ENCODE data around the gene GALNT5.

The GALNT5 gene

GRCh38 chr2:157236404-157236803, 21.1 kb upstream of the GALNT5 start:
- no peaks in the 10 kb centered on the region for H3K36me3 ChIP-seq (ENCODE audit: low read length)
- no peak for TF ChIP-seq EZH2phosphoT487 (conservative IDR thresholded peaks at IDR 0.05; ENCODE audit: low read length)
- TF ChIP-seq CTCF (IDR thresholded peaks at IDR 0.05; ENCODE audit: insufficient read depth, low read length, poor library complexity, severe bottlenecking) = no peak
- H3K9ac ChIP-seq (ENCODE audit: low read length) = no peak overlapping the region
- no peak overlapping the region for H2AFZ ChIP-seq (ENCODE audit: low read depth, low read length, severe bottlenecking)
- no peaks in the 10 kb centered on the region for H3K9me3 ChIP-seq (ENCODE audit: insufficient read depth, low read length)
- no peak overlapping the region for H3K4me3 ChIP-seq (ENCODE audit: insufficient read depth, low read length, poor library complexity, severe bottlenecking)
- no peak overlapping the region for H3K4me2 ChIP-seq (ENCODE audit: low read depth, low read length, poor library complexity, severe bottlenecking)
- no peaks in the 10 kb centered on the region for H4K20me1 ChIP-seq (ENCODE audit: low read depth, low read length)
- no peaks in the 10 kb centered on the region; the same call in 1 of the 2 replicates for H3K9me2 ChIP-seq (replicated peaks; ENCODE audit: insufficient read depth, low read length)
- no peaks in the 10 kb centered on the region for H3K27me3 ChIP-seq (ENCODE audit: low read length)
- no peak overlapping the region for H3K27ac ChIP-seq (ENCODE audit: low read depth, low read length)
- no peaks in the 10 kb centered on the region for H3K79me2 ChIP-seq (ENCODE audit: insufficient read depth, low read length)
- H3F3A ChIP-seq (ENCODE audit: insufficient read depth) = no peaks in the 10 kb centered on the region

DNA sequence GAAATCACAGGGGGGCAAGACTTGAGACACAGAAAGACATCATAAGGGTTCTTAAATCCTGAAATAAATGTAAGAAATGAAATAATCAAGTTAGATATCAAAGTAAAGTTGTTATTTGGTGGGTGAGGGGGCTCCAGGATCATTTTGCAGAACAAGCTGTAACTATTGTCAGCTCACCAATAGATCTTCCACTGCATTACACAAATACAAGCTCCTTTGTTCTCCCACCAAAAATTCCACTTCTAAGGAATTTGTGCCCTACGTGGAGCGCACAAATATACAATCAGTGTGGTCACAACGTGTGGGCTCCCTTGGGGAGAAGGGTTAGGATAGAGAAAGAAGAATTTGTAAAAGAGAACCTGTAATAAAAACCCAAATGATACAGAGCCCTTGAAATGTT, 19.2 kb upstream of the GALNT5 start:
- H3K9ac ChIP-seq (ENCODE audit: low read length) = no peak overlapping the region
- no peak overlapping the region for H2AFZ ChIP-seq (ENCODE audit: low read depth, low read length, severe bottlenecking)
- TF ChIP-seq CTCF (IDR thresholded peaks at IDR 0.05; ENCODE audit: insufficient read depth, low read length, poor library complexity, severe bottlenecking) (no peak), EZH2phosphoT487 (conservative IDR thresholded peaks at IDR 0.05; ENCODE audit: low read length) (no peak)
- no peaks in the 10 kb centered on the region for H3K27me3 ChIP-seq (ENCODE audit: low read length)
- no peak overlapping the region for H3K4me2 ChIP-seq (ENCODE audit: low read depth, low read length, poor library complexity, severe bottlenecking)
- no peaks in the 10 kb centered on the region for H4K20me1 ChIP-seq (ENCODE audit: low read depth, low read length)
- no peaks in the 10 kb centered on the region for H3K36me3 ChIP-seq (ENCODE audit: low read length)
- H3K9me3 ChIP-seq (ENCODE audit: insufficient read depth, low read length) = no peaks in the 10 kb centered on the region
- no peak overlapping the region for H3K27ac ChIP-seq (ENCODE audit: low read depth, low read length)
- H3K9me2 ChIP-seq (replicated peaks; ENCODE audit: insufficient read depth, low read length) = no peaks in the 10 kb centered on the region; the same call in 1 of the 2 replicates
- no peak overlapping the region for H3K4me3 ChIP-seq (ENCODE audit: insufficient read depth, low read length, poor library complexity, severe bottlenecking)
- no peaks in the 10 kb centered on the region for H3K79me2 ChIP-seq (ENCODE audit: insufficient read depth, low read length)
- H3F3A ChIP-seq (ENCODE audit: insufficient read depth) = no peaks in the 10 kb centered on the region

GRCh38 chr2:157244691-157245090, 12.8 kb upstream of the GALNT5 start:
- H3K9me2 ChIP-seq (replicated peaks; ENCODE audit: insufficient read depth, low read length) = no peaks in the 10 kb centered on the region; the same call in 1 of the 2 replicates
- no peaks in the 10 kb centered on the region for H3K27me3 ChIP-seq (ENCODE audit: low read length)
- no peaks in the 10 kb centered on the region for H4K20me1 ChIP-seq (ENCODE audit: low read depth, low read length)
- no peaks in the 10 kb centered on the region for H3F3A ChIP-seq (ENCODE audit: insufficient read depth)
- no peaks in the 10 kb centered on the region for H3K9me3 ChIP-seq (ENCODE audit: insufficient read depth, low read length)
- no peak overlapping the region for H2AFZ ChIP-seq (ENCODE audit: low read depth, low read length, severe bottlenecking)
- no peak overlapping the region for H3K27ac ChIP-seq (ENCODE audit: low read depth, low read length)
- no peak overlapping the region for H3K4me2 ChIP-seq (ENCODE audit: low read depth, low read length, poor library complexity, severe bottlenecking)
- no peak overlapping the region for H3K4me3 ChIP-seq (ENCODE audit: insufficient read depth, low read length, poor library complexity, severe bottlenecking)
- TF ChIP-seq EZH2phosphoT487 (conservative IDR thresholded peaks at IDR 0.05; ENCODE audit: low read length) (no peak), CTCF (IDR thresholded peaks at IDR 0.05; ENCODE audit: insufficient read depth, low read length, poor library complexity, severe bottlenecking) (no peak)
- no peaks in the 10 kb centered on the region for H3K79me2 ChIP-seq (ENCODE audit: insufficient read depth, low read length)
- H3K36me3 ChIP-seq (ENCODE audit: low read length) = no peaks in the 10 kb centered on the region
- no peak overlapping the region for H3K9ac ChIP-seq (ENCODE audit: low read length)

Measured in SU-DHL-6 (cell line).